CD14-positive monocyte (primary cell): ENCODE measurements around the gene C1orf185. TPM values are rescaled to one million over a fixed set of nuclear protein-coding genes. Genes with fewer than 3 reads are reported as not detected.

ENCODE experiments used
- DNase-seq, 3 donors: peaks; one replicate each; pipeline ENCODE4 v3.0.0-alpha.2; 2011 to 2022
- H2AFZ ChIP-seq: 2 replicates; pipeline ENCODE4 v1.6.0; 2012; ENCODE audit warnings: mild to moderate bottlenecking, low read depth, low read length, inconsistent platforms; ENCODE audit not compliant: insufficient read depth, poor library complexity, severe bottlenecking
- H3K27ac ChIP-seq, 2 donors: 1 replicate in 1 of 2; 2 replicates in 1 of 2; pipeline ENCODE4 v1.5.1; 2012 to 2013; ENCODE audit warnings: low read length in 2 of 2, control low read depth in 1 of 2, inconsistent platforms in 1 of 2, low read depth in 1 of 2, mild to moderate bottlenecking in 1 of 2
- H3K27me3 ChIP-seq, 2 donors: one replicate each; pipeline versions ENCODE4 v1.6.0 to v1.6.1; 2011 to 2013; ENCODE audit warnings: low read length in 2 of 2; ENCODE audit not compliant: control insufficient read depth in 2 of 2, insufficient read depth in 2 of 2
- H3K36me3 ChIP-seq, 2 donors: replicated peaks in 1 of 2; 1 replicate in 1 of 2; 2 replicates in 1 of 2; pipeline versions ENCODE4 v1.5.1 to v1.6.1; 2012 to 2013; ENCODE audit warnings: low read length in 2 of 2, control low read depth in 1 of 2, inconsistent platforms in 1 of 2, mild to moderate bottlenecking in 1 of 2; ENCODE audit not compliant: insufficient read depth in 2 of 2, control insufficient read depth in 1 of 2
- H3K4me1 ChIP-seq, 2 donors: 1 replicate in 1 of 2; 2 replicates in 1 of 2; pipeline versions ENCODE4 v1.5.1 to v1.6.1; 2012 to 2013; ENCODE audit warnings: low read length in 2 of 2, control low read depth in 1 of 2, inconsistent platforms in 1 of 2, mild to moderate bottlenecking in 1 of 2, moderate library complexity in 1 of 2; ENCODE audit not compliant: insufficient read depth in 2 of 2, control insufficient read depth in 1 of 2
- H3K4me2 ChIP-seq: replicated peaks from 2 replicates; pipeline ENCODE3; 2012; ENCODE audit warnings: low read length, moderate library complexity, mild to moderate bottlenecking; ENCODE audit not compliant: poor library complexity, severe bottlenecking; ENCODE audit errors: extremely low read depth
- H3K4me3 ChIP-seq, 3 experiments: fragments of 200-600 bp in 1 of 3; sonication (generic) in 1 of 3; replicated peaks in 1 of 3; 1 replicate in 2 of 3; 2 replicates in 1 of 3; pipeline ENCODE4 v1.5.1; 2011 to 2013; ENCODE audit warnings: low read length in 3 of 3, mild to moderate bottlenecking in 3 of 3, control low read depth in 2 of 3, low read depth in 2 of 3, inconsistent platforms in 1 of 3, moderate library complexity in 1 of 3
- H3K79me2 ChIP-seq: 2 replicates; pipeline ENCODE4 v1.6.0; 2012; ENCODE audit warnings: mild to moderate bottlenecking, control low read depth, inconsistent platforms, low read length, moderate library complexity; ENCODE audit not compliant: insufficient read depth
- H3K9ac ChIP-seq: 2 replicates; pipeline ENCODE4 v1.6.0; 2017; ENCODE audit warnings: low read length, mild to moderate bottlenecking; ENCODE audit not compliant: insufficient read depth, poor library complexity, severe bottlenecking
- H3K9me3 ChIP-seq, 2 donors: replicated peaks in 1 of 2; 1 replicate in 1 of 2; 2 replicates in 1 of 2; pipeline versions ENCODE4 v1.5.1 to v1.6.1; 2012 to 2013; ENCODE audit warnings: low read length in 2 of 2, control low read depth in 1 of 2; ENCODE audit not compliant: control insufficient read depth in 1 of 2, insufficient read depth in 1 of 2
- H4K20me1 ChIP-seq: 2 replicates; pipeline ENCODE4 v1.6.0; 2012; ENCODE audit warnings: mild to moderate bottlenecking, low read length, control low read depth, moderate library complexity; ENCODE audit not compliant: insufficient read depth
- H3K27ac Mint-ChIP-seq, 7 donors: one replicate each; pipeline ENCODE4 v1.8.0; 2020; ENCODE audit warnings: mild to moderate bottlenecking in 7 of 7, mixed read lengths in 7 of 7, moderate library complexity in 6 of 7, inconsistent platforms in 2 of 7
- H3K27me3 Mint-ChIP-seq, 3 donors: one replicate each; pipeline ENCODE4 v1.8.0; 2021 to 2022; ENCODE audit warnings: low read depth in 3 of 3, mild to moderate bottlenecking in 3 of 3, mixed read lengths in 3 of 3, moderate library complexity in 3 of 3, inconsistent platforms in 1 of 3
- H3K36me3 Mint-ChIP-seq, 2 donors: one replicate each; pipeline ENCODE4 v1.8.0; 2020; ENCODE audit warnings: mixed read lengths in 2 of 2, inconsistent platforms in 1 of 2, mild to moderate bottlenecking in 1 of 2
- H3K4me1 Mint-ChIP-seq: one replicate; pipeline ENCODE4 v1.8.0; 2020; ENCODE audit warnings: mild to moderate bottlenecking, mixed read lengths
- H3K4me3 Mint-ChIP-seq, 2 donors: one replicate each; pipeline ENCODE4 v1.8.0; 2020; ENCODE audit warnings: mild to moderate bottlenecking in 2 of 2, mixed read lengths in 2 of 2, moderate library complexity in 1 of 2
- H3K9me3 Mint-ChIP-seq, 7 donors: one replicate each; pipeline ENCODE4 v1.8.0; 2020 to 2022; ENCODE audit warnings: mixed read lengths in 7 of 7, mild to moderate bottlenecking in 6 of 7, moderate library complexity in 6 of 7, inconsistent platforms in 2 of 7
- CTCF ChIP-seq: fragments of 200-600 bp; IDR thresholded peaks from one replicate; pipeline ENCODE4 v1.8.0; 2022; ENCODE audit warnings: antibody characterized with exemption, mild to moderate bottlenecking
- WGBS: methylation state at CpG from one replicate; pipeline ENCODE4 v1.1.5; 2013; ENCODE audit warnings: missing lambda C conversion rate; ENCODE audit not compliant: insufficient coverage; 5-methylcytosine and 5-hydroxymethylcytosine counted together
- intact Hi-C, 2 donors: fragments of 100-400 bp; cut with micrococcal nuclease; formaldehyde crosslinking; loops; one replicate each; pipeline versions ENCODE4 v1.15.0 to v1.15.1; 2023
- polyA plus RNA-seq, 3 donors: library from polyadenylated mRNA; depleted of rRNA in 1 of 3; unstranded in 2 of 3; stranded (reverse) in 1 of 3; fragments of 300-500 nt in 2 of 3; fragments of >200 nt in 1 of 3; fragmentation: Illumina TruSeq in 2 of 3; gene quantifications; 1 replicate in 2 of 3; 2 replicates in 1 of 3; pipeline ENCODE4 v1.2.3, GENCODE V29; 2012 to 2021

C1orf185 gene
- polyA plus RNA-seq, 3 donors: not detected

GRCh38 chr1:51072651-51073050 is 29.4 kb upstream of the C1orf185 start:
- no peak for TF ChIP-seq CTCF

GRCh38 chr1:51073456-51073855 is 28.6 kb upstream of the C1orf185 start:
- H3K9ac ChIP-seq: no peak overlapping the region
- H2AFZ ChIP-seq: no peak overlapping the region
- no peaks in the 10 kb centered on the region for H3K4me1 ChIP-seq
- no peak overlapping the region for H3K4me2 ChIP-seq
- Mint-ChIP-seq H3K27ac (no peak overlapping the region), H3K9me3 (peaks cover 0 to 7% (median 4%) of the 10 kb centered on the region in 7 donors), H3K27me3 (peaks cover 9 to 26% (median 13%) of the 10 kb centered on the region in 3 donors), H3K4me1 (peaks cover 1% of the 10 kb centered on the region), H3K4me3 (no peak overlapping the region), H3K36me3 (no peaks in the 10 kb centered on the region)
- no peak overlapping the region for H3K27ac ChIP-seq
- DNase-seq: no peak
- no CpG with 5 or more reads among the region's 1 CpG for WGBS
- H3K79me2 ChIP-seq: no peaks in the 10 kb centered on the region
- intact Hi-C loops: no loop called here
- TF ChIP-seq CTCF: no peak
- H3K27me3 ChIP-seq: peaks cover 0 to 19% of the 10 kb centered on the region in 2 donors
- no peak overlapping the region for H3K4me3 ChIP-seq
- H3K9me3 ChIP-seq: peaks cover 0 to 3% of the 10 kb centered on the region in 2 donors
- H4K20me1 ChIP-seq: no peaks in the 10 kb centered on the region
- no peaks in the 10 kb centered on the region for H3K36me3 ChIP-seq

More at GRCh38 chr1:51072651-51073050, 29.4 kb upstream of the C1orf185 start:
- no peak overlapping the region for H3K27ac ChIP-seq
- no peak for DNase-seq
- no peaks in the 10 kb centered on the region for H4K20me1 ChIP-seq
- no peaks in the 10 kb centered on the region for H3K36me3 Mint-ChIP-seq
- H2AFZ ChIP-seq: no peak overlapping the region
- peaks cover 0 to 7% (median 4%) of the 10 kb centered on the region in 7 donors for H3K9me3 Mint-ChIP-seq
- peaks cover 1% of the 10 kb centered on the region for H3K4me1 Mint-ChIP-seq
- H3K27me3 Mint-ChIP-seq: peaks cover 7 to 22% (median 13%) of the 10 kb centered on the region in 3 donors
- no peaks in the 10 kb centered on the region for H3K79me2 ChIP-seq
- peaks cover 0 to 3% of the 10 kb centered on the region in 2 donors for H3K9me3 ChIP-seq
- intact Hi-C loops: no loop called here
- H3K36me3 ChIP-seq: no peaks in the 10 kb centered on the region
- H3K4me2 ChIP-seq: no peak overlapping the region
- H3K4me1 ChIP-seq: no peaks in the 10 kb centered on the region
- no peak overlapping the region for H3K9ac ChIP-seq
- no peak overlapping the region for H3K4me3 ChIP-seq
- H3K27ac Mint-ChIP-seq: no peak overlapping the region
- H3K4me3 Mint-ChIP-seq: no peak overlapping the region
- H3K27me3 ChIP-seq: peaks cover 0 to 19% of the 10 kb centered on the region in 2 donors
